Measurements from ENCODE around the gene ZNF619.
"Not testable (repeated sequence)": the region's sequence is repeated elsewhere in the genome, so short reads cannot be mapped to it uniquely, and the experiment has no call there.

ZNF619 gene

GRCh38 chr3:40476478-40477470 lies at the start of gene ZNF619:
Gene ZNF619 (plus strand): TSS chr3:40477122. CDS start chr3:40477980, 858 bp downstream.
- DNase-seq (ENCODE audit: low read depth, low spot score), result peak; percentile 88

GRCh38 chr3:40432793-40433192 lies 44.1 kb upstream of the ZNF619 start:
- DNase-seq (ENCODE audit: low read depth, low spot score), result no peak

GRCh38 chr3:40437889-40438288 lies 39.0 kb upstream of the ZNF619 start:
- peak; percentile 23 for DNase-seq (ENCODE audit: low read depth, low spot score)

GRCh38 chr3:40445062-40445461 lies 31.9 kb upstream of the ZNF619 start:
- DNase-seq (ENCODE audit: low read depth, low spot score), result no peak

GRCh38 chr3:40445880-40446279 lies 31.0 kb upstream of the ZNF619 start:
- DNase-seq (ENCODE audit: low read depth, low spot score), result no peak

- DNase-seq (ENCODE audit: low read depth, low spot score), result no peak
These were observed 26.5 kb upstream of the ZNF619 start for GRCh38 chr3:40450438-40450837.

GRCh38 chr3:40451551-40451950 lies 25.4 kb upstream of the ZNF619 start:
- DNase-seq (ENCODE audit: low read depth, low spot score), result peak; percentile 20

- no peak for DNase-seq (ENCODE audit: low read depth, low spot score)
These were observed 24.9 kb upstream of the ZNF619 start for GRCh38 chr3:40452057-40452456.

GRCh38 chr3:40452562-40452875 lies 24.4 kb upstream of the ZNF619 start:
- no peak for DNase-seq (ENCODE audit: low read depth, low spot score)

GRCh38 chr3:40452876-40453730 lies 23.8 kb upstream of the ZNF619 start:
- DNase-seq (ENCODE audit: low read depth, low spot score), result peak; percentile 99

- no peak for DNase-seq (ENCODE audit: low read depth, low spot score)
These were observed 23.0 kb upstream of the ZNF619 start for GRCh38 chr3:40453933-40454332.

GRCh38 chr3:40455328-40455727 lies 21.6 kb upstream of the ZNF619 start:
- DNase-seq (ENCODE audit: low read depth, low spot score), result no peak

- no peak for DNase-seq (ENCODE audit: low read depth, low spot score)
These were observed 20.5 kb upstream of the ZNF619 start for GRCh38 chr3:40456279-40456939.

GRCh38 chr3:40456940-40457823 lies 19.7 kb upstream of the ZNF619 start, which contains the start of gene RPL14:
Gene RPL14 (plus strand): TSS chr3:40457339. CDS start chr3:40457472, 133 bp downstream.
- peak; percentile 98 for DNase-seq (ENCODE audit: low read depth, low spot score)

- DNase-seq (ENCODE audit: low read depth, low spot score), result no peak
These were observed 18.4 kb upstream of the ZNF619 start for GRCh38 chr3:40458473-40458872.

- not testable (repeated sequence) for DNase-seq (ENCODE audit: low read depth, low spot score)
These were observed 16.4 kb upstream of the ZNF619 start for GRCh38 chr3:40460481-40460880.

GRCh38 chr3:40461161-40461560 lies 15.8 kb upstream of the ZNF619 start:
- DNase-seq (ENCODE audit: low read depth, low spot score), result no peak

GRCh38 chr3:40462838-40463237 lies 14.1 kb upstream of the ZNF619 start:
- DNase-seq (ENCODE audit: low read depth, low spot score), result not testable (repeated sequence)

- DNase-seq (ENCODE audit: low read depth, low spot score), result no peak
These were observed 13.3 kb upstream of the ZNF619 start for GRCh38 chr3:40463579-40463978.

- no peak for DNase-seq (ENCODE audit: low read depth, low spot score)
These were observed 12.4 kb upstream of the ZNF619 start for GRCh38 chr3:40464339-40465110.

Measured in astrocyte of the hippocampus (primary cell).